H1 (cell line): ENCODE results near the gene TBC1D10A. TPM values are rescaled to one million over a fixed set of nuclear protein-coding genes. Genes with fewer than 3 reads are reported as not detected.

Source experiments
- CBX8 ChIP-seq: fragments of 300-800, 300-1000 bp; sonication (generic); IDR thresholded peaks from 2 replicates; pipeline ENCODE4 v1.7.1; 2016; ENCODE audit warnings: low read depth, low read length, borderline replicate concordance
- CTBP2 ChIP-seq: IDR thresholded peaks from 2 replicates; pipeline ENCODE4 v1.7.0; 2011; ENCODE audit warnings: borderline replicate concordance, mild to moderate bottlenecking, moderate library complexity, mixed read lengths, low read length; ENCODE audit not compliant: insufficient read depth, insufficient read length
- EP300 ChIP-seq, 2 experiments: IDR thresholded peaks; 1 replicate in 1 of 2; 2 replicates in 1 of 2; pipeline ENCODE4 v1.6.1; 2011 to 2012; ENCODE audit warnings: low read depth in 2 of 2, low read length in 2 of 2, mild to moderate bottlenecking in 2 of 2, borderline replicate concordance in 1 of 2, inconsistent platforms in 1 of 2, moderate library complexity in 1 of 2
- polyA plus RNA-seq, 7 experiments: library from polyadenylated mRNA; depleted of rRNA in 3 of 7; stranded (reverse) in 5 of 7; unstranded in 2 of 7; fragments of >200 nt in 5 of 7; fragments of 200-250 nt in 2 of 7; gene quantifications; 1 replicate in 5 of 7; 2 replicates in 1 of 7; 4 replicates in 1 of 7; pipeline versions ENCODE4 v1.2.1 to v1.2.3, GENCODE V29; 2011 to 2013; ENCODE audit warnings: missing spikeins in 2 of 7, mixed read lengths in 2 of 7
- total RNA-seq: library from RNA; stranded (reverse); fragmentation: NEBNext Ultra II Directional; extraction: Animal tissue kit (Norgen Biotek cat#: 25700); gene quantifications from 2 replicates; pipeline ENCODE4 v1.2.1, GENCODE V29; 2021

The TBC1D10A gene
- total and polyA plus RNA-seq, 2 of the 8 experiments (the other 6 are each of a cell fraction or from before 2014, with no cell fraction given): 5.4 to 7.0 TPM

- TF ChIP-seq CBX8 (no peak), EP300 (IDR thresholded peaks at IDR 0.05; ENCODE audit: borderline replicate concordance in 1 of 2, low read depth in 2 of 2, low read length in 2 of 2) (no peak), CTBP2 (no peak)
Measured at GRCh38 chr22:30332994-30333706, 6.4 kb upstream of the TBC1D10A start (continued).
